Tibial nerve (tissue), 4 donors: ENCODE measurements around the gene PPIA. TPM values are rescaled to one million over a fixed set of nuclear protein-coding genes. Genes with fewer than 3 reads are reported as not detected.

ENCODE experiments used
- DNase-seq, 2 donors: peaks; one replicate each; pipeline ENCODE4 v3.0.0-alpha.2; 2019; ENCODE audit warnings: low spot score in 2 of 2
- H3K27ac ChIP-seq, 4 donors: fragments of 200-600 bp; sonication (generic) in 3 of 4; one replicate each; pipeline ENCODE4 v1.5.1; 2017 to 2019; ENCODE audit warnings: mild to moderate bottlenecking in 1 of 4
- H3K27me3 ChIP-seq, 2 donors: fragments of 200-600 bp; sonication (generic) in 1 of 2; one replicate each; pipeline versions ENCODE4 v1.5.1 to v1.6.0; 2017 to 2019
- H3K36me3 ChIP-seq, 3 donors: fragments of 200-600 bp; sonication (generic); one replicate each; pipeline ENCODE4 v1.5.1; 2018 to 2019
- H3K4me1 ChIP-seq, 4 donors: fragments of 200-600 bp; sonication (generic) in 3 of 4; one replicate each; pipeline ENCODE4 v1.5.1; 2017 to 2019
- H3K4me3 ChIP-seq, 4 donors: fragments of 200-600 bp; sonication (generic) in 3 of 4; one replicate each; pipeline ENCODE4 v1.5.1; 2017 to 2019; ENCODE audit warnings: mild to moderate bottlenecking in 1 of 4, moderate library complexity in 1 of 4
- H3K9me3 ChIP-seq, 4 donors: fragments of 200-600 bp; sonication (generic) in 3 of 4; one replicate each; pipeline ENCODE4 v1.5.1; 2017 to 2019
- EP300 ChIP-seq, 2 donors: sonication (generic); formaldehyde crosslinking; IDR thresholded peaks; one replicate each; pipeline ENCODE4 v1.6.1; 2017; ENCODE audit warnings: antibody characterized with exemption in 2 of 2, mild to moderate bottlenecking in 1 of 2
- POLR2A ChIP-seq, 2 donors: fragments of 450-650 bp; IDR thresholded peaks; one replicate each; pipeline ENCODE4 v1.6.1; 2017; ENCODE audit warnings: antibody characterized with exemption in 2 of 2, mild to moderate bottlenecking in 2 of 2, moderate library complexity in 2 of 2
- WGBS, 2 donors: methylation state at CpG; one replicate each; pipeline ENCODE4 v1.1.5; 2018; 5-methylcytosine and 5-hydroxymethylcytosine counted together
- total RNA-seq, 4 donors: library from RNA; depleted of rRNA; stranded (reverse); fragments of >200 nt; gene quantifications; one replicate each; pipeline ENCODE4 v1.1.0, GENCODE V29; 2016
- TF ChIP-seq, protein P1 (sequence below), 5 experiments: fragments of 200-600 bp in 3 of 5; fragments of 450-650 bp in 2 of 5; sonication (generic) in 3 of 5; IDR thresholded peaks; one replicate each; pipeline ENCODE4 v1.5.1; 2016 to 2019; ENCODE audit warnings: antibody characterized with exemption in 5 of 5, mild to moderate bottlenecking in 3 of 5, moderate library complexity in 2 of 5

The PPIA gene
- total RNA-seq, 4 donors from 2014 or later = 803 to 1,127 (median 967) TPM

DNA sequence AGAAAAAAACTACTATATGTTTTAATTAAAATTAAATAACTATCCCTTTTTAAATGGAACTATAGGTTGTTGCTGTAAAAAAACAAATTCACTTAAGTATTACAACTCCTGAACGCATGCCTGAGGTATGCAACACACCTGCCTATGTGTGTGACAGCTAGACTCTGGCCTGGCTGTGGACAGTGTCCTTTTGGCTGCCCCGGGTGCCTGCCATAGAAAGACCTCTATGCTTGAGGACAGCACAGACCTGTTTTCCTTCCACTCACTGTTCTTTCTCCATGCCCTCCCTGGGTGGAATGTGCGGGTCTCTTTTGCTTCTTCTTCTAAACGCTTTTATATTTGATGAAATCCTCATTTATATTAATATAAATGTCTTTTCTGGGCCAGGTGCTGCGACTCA lies 6.5 kb upstream of the PPIA start:
- no peak for DNase-seq
- 83 to 85% methylated on average over 5 of the region's 5 CpGs for WGBS, 2 donors
- Histone ChIP-seq H3K4me3 (no peak overlapping the region), H3K4me1 (no peaks in the 10 kb centered on the region), H3K27ac (no peak overlapping the region), H3K27me3 (no peaks in the 10 kb centered on the region), H3K36me3 (no peaks in the 10 kb centered on the region), H3K9me3 (no peaks in the 10 kb centered on the region)
- TF ChIP-seq, protein P1, sequence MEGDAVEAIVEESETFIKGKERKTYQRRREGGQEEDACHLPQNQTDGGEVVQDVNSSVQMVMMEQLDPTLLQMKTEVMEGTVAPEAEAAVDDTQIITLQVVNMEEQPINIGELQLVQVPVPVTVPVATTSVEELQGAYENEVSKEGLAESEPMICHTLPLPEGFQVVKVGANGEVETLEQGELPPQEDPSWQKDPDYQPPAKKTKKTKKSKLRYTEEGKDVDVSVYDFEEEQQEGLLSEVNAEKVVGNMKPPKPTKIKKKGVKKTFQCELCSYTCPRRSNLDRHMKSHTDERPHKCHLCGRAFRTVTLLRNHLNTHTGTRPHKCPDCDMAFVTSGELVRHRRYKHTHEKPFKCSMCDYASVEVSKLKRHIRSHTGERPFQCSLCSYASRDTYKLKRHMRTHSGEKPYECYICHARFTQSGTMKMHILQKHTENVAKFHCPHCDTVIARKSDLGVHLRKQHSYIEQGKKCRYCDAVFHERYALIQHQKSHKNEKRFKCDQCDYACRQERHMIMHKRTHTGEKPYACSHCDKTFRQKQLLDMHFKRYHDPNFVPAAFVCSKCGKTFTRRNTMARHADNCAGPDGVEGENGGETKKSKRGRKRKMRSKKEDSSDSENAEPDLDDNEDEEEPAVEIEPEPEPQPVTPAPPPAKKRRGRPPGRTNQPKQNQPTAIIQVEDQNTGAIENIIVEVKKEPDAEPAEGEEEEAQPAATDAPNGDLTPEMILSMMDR (IDR thresholded peaks at IDR 0.05) = no peak
- TF ChIP-seq EP300 (IDR thresholded peaks at IDR 0.05) (no peak), POLR2A (IDR thresholded peaks at IDR 0.05) (no peak)

DNA sequence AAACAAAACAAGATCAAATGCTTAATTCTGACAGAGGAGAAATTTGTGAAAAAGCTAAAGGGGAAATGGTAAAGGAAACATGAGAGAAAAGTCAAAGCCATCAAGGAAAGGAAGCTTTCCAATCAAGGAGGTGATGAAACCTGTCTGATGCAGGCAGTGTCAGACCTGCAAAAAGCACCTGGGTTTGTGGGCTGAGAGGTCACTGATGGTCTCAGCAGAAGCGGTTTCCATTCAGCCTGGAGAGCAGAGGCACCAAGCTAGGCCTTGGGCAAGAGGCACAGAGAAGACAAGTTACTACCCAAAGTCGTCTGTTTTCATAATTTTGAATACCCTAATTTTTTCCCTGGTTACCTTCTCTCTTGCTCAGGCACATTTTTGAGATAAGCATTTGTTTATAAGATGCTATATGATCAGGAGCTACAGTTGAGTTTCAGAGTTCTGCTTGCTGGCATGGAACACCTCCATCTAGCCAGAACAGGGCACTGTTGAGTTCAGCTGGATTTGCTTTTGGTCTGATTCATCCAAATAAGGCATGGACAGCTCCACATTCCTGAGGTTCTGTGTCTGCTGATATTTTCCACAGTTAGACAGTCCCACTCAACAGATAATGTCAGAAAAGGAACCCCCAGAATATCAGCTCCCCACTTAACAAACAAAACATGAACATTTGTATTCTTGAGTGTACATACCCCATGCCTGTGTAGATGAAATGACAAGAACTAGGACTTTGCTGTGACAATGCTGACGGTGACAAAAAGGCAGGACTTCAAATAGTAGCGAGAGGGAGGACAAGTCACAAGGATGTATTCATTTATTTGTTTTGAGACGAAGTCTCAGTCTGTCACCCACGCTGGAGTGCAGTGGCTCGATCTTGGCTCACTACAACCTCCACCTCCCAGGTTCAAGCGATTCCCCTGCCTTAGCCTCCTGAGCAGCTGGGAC lies 4.9 kb upstream of the PPIA start:
- no peak for DNase-seq
- no peaks in the 10 kb centered on the region for H3K27me3 ChIP-seq
- H3K27ac ChIP-seq = peak overlapping the region in 1 of 4 donors; percentile 23
- no peak overlapping the region for H3K4me3 ChIP-seq
- no peaks in the 10 kb centered on the region for H3K36me3 ChIP-seq
- peaks cover 0 to 8% (median 2%) of the 10 kb centered on the region in 4 donors for H3K4me1 ChIP-seq
- TF ChIP-seq POLR2A (IDR thresholded peaks at IDR 0.05) (no peak), EP300 (IDR thresholded peaks at IDR 0.05) (no peak)
- TF ChIP-seq, protein P1 (IDR thresholded peaks at IDR 0.05) = no peak
- no peaks in the 10 kb centered on the region for H3K9me3 ChIP-seq
- 74 to 75% methylated on average over 8 of the region's 8 CpGs for WGBS, 2 donors

DNA sequence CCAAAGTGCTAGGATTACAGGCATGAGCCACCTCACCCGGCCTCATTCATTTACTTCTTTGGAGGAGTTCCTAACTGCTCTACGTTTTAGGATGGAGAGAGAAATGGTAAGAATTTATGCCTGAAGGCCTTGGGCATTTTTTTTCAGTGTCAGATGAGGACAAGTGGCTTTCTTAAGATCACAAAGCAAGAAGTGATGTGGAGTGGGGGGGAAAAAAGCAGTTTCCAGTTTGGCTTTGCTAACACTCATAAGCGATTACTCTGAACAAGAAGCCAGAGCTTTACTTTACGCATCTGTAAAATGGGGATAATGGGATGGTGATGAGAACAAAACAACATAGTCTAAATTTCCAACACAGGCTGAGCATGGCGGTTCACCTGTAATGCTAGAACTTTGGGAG lies 2.6 kb upstream of the PPIA start:
- no peak overlapping the region for H3K27ac ChIP-seq
- peaks cover 0 to 20% (median 13%) of the 10 kb centered on the region in 4 donors for H3K4me1 ChIP-seq

DNA sequence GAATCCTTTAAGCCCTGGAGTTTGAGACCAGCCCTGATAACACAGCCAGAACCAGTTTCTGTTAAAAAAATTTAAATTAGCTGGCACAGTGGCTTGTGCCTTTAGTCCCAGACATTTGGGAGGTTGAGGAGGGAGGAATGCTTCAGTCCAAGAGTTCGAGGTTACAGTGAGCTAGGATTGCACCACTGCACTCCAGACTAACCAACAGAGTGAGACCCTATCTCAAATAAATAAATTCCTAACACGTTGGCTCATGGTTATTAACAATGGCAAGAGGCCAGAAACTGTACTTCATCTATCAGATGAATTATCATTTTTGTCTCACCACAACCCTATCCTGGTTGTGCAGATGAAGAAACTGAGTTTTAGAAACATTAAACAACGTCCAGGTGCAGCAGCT lies 2.1 kb upstream of the PPIA start:
- TF ChIP-seq POLR2A (IDR thresholded peaks at IDR 0.05) (no peak), EP300 (IDR thresholded peaks at IDR 0.05) (no peak)
- TF ChIP-seq, protein P1 (IDR thresholded peaks at IDR 0.05) = no peak
- H3K9me3 ChIP-seq = no peaks in the 10 kb centered on the region
- peaks cover 0 to 24% (median 17%) of the 10 kb centered on the region in 4 donors for H3K4me1 ChIP-seq
- peaks cover 0 to 2% (median 0%) of the 10 kb centered on the region in 3 donors for H3K36me3 ChIP-seq
- H3K27ac ChIP-seq = no peak overlapping the region
- DNase-seq = no peak
- 38 to 44% methylated on average over 3 of the region's 3 CpGs for WGBS, 2 donors
- H3K27me3 ChIP-seq = no peaks in the 10 kb centered on the region
- no peak overlapping the region for H3K4me3 ChIP-seq

More for the DNA sequence above, 2.6 kb upstream of the PPIA start:
- Histone ChIP-seq H3K27me3 (no peaks in the 10 kb centered on the region), H3K4me3 (no peak overlapping the region), H3K9me3 (no peaks in the 10 kb centered on the region), H3K36me3 (no peaks in the 10 kb centered on the region)
- no peak for DNase-seq
- TF ChIP-seq EP300 (IDR thresholded peaks at IDR 0.05) = no peak
- WGBS, 2 donors = 63 to 67% methylated on average over 5 of the region's 5 CpGs

DNA sequence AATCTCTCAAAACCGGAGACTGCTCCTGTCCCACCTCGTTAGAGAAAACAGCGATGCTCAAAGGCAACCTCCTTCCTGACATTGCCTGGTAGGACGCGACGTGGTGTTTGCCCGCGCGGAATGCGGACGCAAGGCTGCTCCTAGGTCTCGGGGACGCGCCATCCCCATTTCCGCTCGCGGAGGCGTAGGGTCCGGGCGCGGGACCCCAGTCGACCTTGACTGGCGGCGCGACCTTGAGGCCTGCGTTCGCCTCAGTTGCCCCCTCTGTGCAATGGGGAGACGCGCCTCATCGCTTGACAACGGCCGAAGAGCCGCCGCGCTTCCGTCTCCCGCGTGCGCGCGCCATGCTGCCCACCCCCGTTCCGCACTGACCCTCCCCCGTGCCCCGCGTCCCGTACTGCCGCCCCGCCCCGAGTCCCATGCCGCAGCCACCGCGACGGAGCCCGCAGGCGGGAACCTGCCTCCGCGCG lies 412 bp upstream of the PPIA start:
- 0 to 1% methylated on average over 20 to 38 of the region's 59 CpGs for WGBS, 2 donors
- Histone ChIP-seq H3K27ac (peak overlapping the region; percentile 96 to 100 (median 100)), H3K9me3 (no peaks in the 10 kb centered on the region), H3K27me3 (no peaks in the 10 kb centered on the region), H3K4me3 (peak overlapping the region; percentile 59 to 95 (median 76)), H3K36me3 (peaks cover 5 to 19% (median 10%) of the 10 kb centered on the region in 3 donors), H3K4me1 (peaks cover 0 to 34% (median 19%) of the 10 kb centered on the region in 4 donors)
- peak in 1 of 2 donors; percentile 21 for DNase-seq
- TF ChIP-seq, protein P1 (IDR thresholded peaks at IDR 0.05) = no peak
- TF ChIP-seq POLR2A (IDR thresholded peaks at IDR 0.05) (no peak), EP300 (IDR thresholded peaks at IDR 0.05) (no peak)
